22Rv1 (cell line): ENCODE data around the gene COL18A1.

Experiments used
- ZFX ChIP-seq: fragments of 450-650 bp; IDR thresholded peaks from 2 replicates; pipeline ENCODE4 v1.6.1; 2017; ENCODE audit warnings: antibody characterized with exemption, borderline replicate concordance
- TF ChIP-seq, protein P1 (sequence below): fragments of 450-650 bp; IDR thresholded peaks from 2 replicates; pipeline ENCODE4 v1.5.1; 2017; ENCODE audit warnings: mild to moderate bottlenecking

DNA sequence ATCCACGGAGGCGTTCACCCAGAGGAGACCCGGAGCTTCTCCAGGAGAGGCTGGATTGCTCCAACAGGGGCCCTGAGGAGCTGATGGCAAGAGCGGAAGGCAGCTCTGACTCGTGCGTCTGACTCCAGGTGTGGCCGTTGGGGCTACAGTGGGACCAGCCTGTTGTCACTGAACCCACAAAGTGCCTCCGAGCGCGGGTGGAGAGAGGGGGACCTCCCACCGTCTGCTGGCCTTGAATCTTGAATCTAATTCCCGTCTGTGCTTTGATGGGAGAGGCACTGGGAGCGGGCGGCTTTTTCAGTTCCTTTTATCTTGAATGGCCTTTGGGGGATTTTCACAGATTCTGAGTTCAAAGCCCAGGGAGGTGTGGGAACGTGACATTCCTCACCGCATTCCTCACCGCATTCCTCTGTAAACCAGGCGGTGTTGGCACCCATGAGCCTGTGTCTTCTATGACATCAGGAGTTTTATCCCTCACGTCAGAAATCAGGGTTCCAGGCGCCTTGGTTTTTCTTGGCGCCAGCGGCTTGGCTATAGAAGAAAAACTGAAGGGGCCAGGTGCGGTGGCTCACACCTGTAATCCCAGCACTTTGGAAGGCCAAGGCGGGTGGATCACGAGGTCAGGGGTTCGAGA, 39.2 kb upstream of the COL18A1 start:
- TF ChIP-seq, protein P1, sequence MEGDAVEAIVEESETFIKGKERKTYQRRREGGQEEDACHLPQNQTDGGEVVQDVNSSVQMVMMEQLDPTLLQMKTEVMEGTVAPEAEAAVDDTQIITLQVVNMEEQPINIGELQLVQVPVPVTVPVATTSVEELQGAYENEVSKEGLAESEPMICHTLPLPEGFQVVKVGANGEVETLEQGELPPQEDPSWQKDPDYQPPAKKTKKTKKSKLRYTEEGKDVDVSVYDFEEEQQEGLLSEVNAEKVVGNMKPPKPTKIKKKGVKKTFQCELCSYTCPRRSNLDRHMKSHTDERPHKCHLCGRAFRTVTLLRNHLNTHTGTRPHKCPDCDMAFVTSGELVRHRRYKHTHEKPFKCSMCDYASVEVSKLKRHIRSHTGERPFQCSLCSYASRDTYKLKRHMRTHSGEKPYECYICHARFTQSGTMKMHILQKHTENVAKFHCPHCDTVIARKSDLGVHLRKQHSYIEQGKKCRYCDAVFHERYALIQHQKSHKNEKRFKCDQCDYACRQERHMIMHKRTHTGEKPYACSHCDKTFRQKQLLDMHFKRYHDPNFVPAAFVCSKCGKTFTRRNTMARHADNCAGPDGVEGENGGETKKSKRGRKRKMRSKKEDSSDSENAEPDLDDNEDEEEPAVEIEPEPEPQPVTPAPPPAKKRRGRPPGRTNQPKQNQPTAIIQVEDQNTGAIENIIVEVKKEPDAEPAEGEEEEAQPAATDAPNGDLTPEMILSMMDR = no peak
- TF ChIP-seq ZFX = no peak
